Caco-2 (cell line): Measurements from ENCODE around the gene SERPINH1. TPM values are rescaled to one million over a fixed set of nuclear protein-coding genes. Genes with fewer than 3 reads are reported as not detected.

ENCODE experiments used
- BruUV-seq: library from RNA; stranded (reverse); fragments of 400-500 nt; replicated peaks from 2 replicates; lab custom pipeline; 2021; lab: Mats Ljungman, UMichigan
- CTCF ChIA-PET: fragments of 300-600 bp; sonication (Branson Sonifier 250); formaldehyde crosslinking; loops from one replicate; lab custom pipeline; 2022; ENCODE audit warnings: antibody characterized with exemption; lab: Charles Lee
- POLR2A ChIA-PET: fragments of 300-600 bp; sonication (Branson Sonifier 250); formaldehyde crosslinking; loops from one replicate; lab custom pipeline; 2022; ENCODE audit warnings: antibody characterized with exemption; lab: Charles Lee
- DNase-seq, 2 experiments: peaks; one replicate each; pipeline versions ENCODE4 v3.0.0 to v3.0.0-alpha.2; 2020 to 2022
- H3K27me3 ChIP-seq: replicated peaks from 2 replicates; pipeline ENCODE4 v1.6.0; 2011; ENCODE audit warnings: low read length; ENCODE audit not compliant: control insufficient read depth, insufficient read depth
- H3K36me3 ChIP-seq: 2 replicates; pipeline ENCODE4 v1.5.1; 2011; ENCODE audit warnings: low read length; ENCODE audit not compliant: control insufficient read depth, insufficient read depth
- H3K4me1 ChIP-seq: fragments of 250-450 bp; sonication (Bioruptor Pico); 2 replicates; pipeline ENCODE4 v1.5.1; 2020; ENCODE audit warnings: mild to moderate bottlenecking
- H3K4me3 ChIP-seq: 2 replicates; pipeline ENCODE4 v1.5.1; 2011; ENCODE audit warnings: low read depth, mild to moderate bottlenecking, control low read depth, low read length
- H3K9me3 ChIP-seq: fragments of 250-450 bp; sonication (Bioruptor Pico); 2 replicates; pipeline ENCODE4 v1.5.1; 2020; ENCODE audit warnings: mild to moderate bottlenecking, moderate library complexity
- H3K27ac Mint-ChIP-seq: one replicate; pipeline ENCODE4 v1.8.0; 2022; ENCODE audit warnings: mixed read lengths; ENCODE audit not compliant: unreplicated experiment
- H3K27me3 Mint-ChIP-seq: one replicate; pipeline ENCODE4 v1.8.0; 2022; ENCODE audit warnings: mixed read lengths; ENCODE audit not compliant: insufficient read depth, unreplicated experiment
- H3K36me3 Mint-ChIP-seq: one replicate; pipeline ENCODE4 v1.8.0; 2022; ENCODE audit warnings: mild to moderate bottlenecking, mixed read lengths; ENCODE audit not compliant: insufficient read depth, unreplicated experiment
- H3K4me1 Mint-ChIP-seq: one replicate; pipeline ENCODE4 v1.8.0; 2022; ENCODE audit warnings: low read depth, mixed read lengths; ENCODE audit not compliant: unreplicated experiment
- H3K4me3 Mint-ChIP-seq: one replicate; pipeline ENCODE4 v1.8.0; 2022; ENCODE audit warnings: mild to moderate bottlenecking, moderate library complexity, mixed read lengths; ENCODE audit not compliant: unreplicated experiment
- H3K9me3 Mint-ChIP-seq: one replicate; pipeline ENCODE4 v1.8.0; 2022; ENCODE audit warnings: mixed read lengths; ENCODE audit not compliant: unreplicated experiment
- CTCF ChIP-seq, 2 experiments: fragments of 200-600 bp in 1 of 2; IDR thresholded peaks; 1 replicate in 1 of 2; 2 replicates in 1 of 2; pipeline versions ENCODE4 v1.5.1 to v1.8.0; 2011 to 2022; ENCODE audit warnings: antibody characterized with exemption in 1 of 2, control low read depth in 1 of 2, inconsistent platforms in 1 of 2, low read depth in 1 of 2, low read length in 1 of 2, mild to moderate bottlenecking in 1 of 2, moderate library complexity in 1 of 2; ENCODE audit not compliant: insufficient read depth in 1 of 2, severe bottlenecking in 1 of 2, unreplicated experiment in 1 of 2
- intact Hi-C: fragments of 100-400 bp; cut with micrococcal nuclease; formaldehyde crosslinking; loops from one replicate; pipeline ENCODE4 v1.10.0; 2022; ENCODE audit not compliant: unreplicated experiment
- total RNA-seq: library from RNA; stranded (reverse); gene quantifications from 2 replicates; pipeline ENCODE4 v1.2.3, GENCODE V29; 2022

SERPINH1 gene
- total RNA-seq, 1 experiment from 2014 or later = 481 TPM

GRCh38 chr11:75549370-75549958 is 12.6 kb upstream of the SERPINH1 start:
- Mint-ChIP-seq H3K27me3 (no peaks in the 10 kb centered on the region), H3K27ac (no peak overlapping the region), H3K4me3 (no peak overlapping the region), H3K9me3 (peaks cover 9% of the 10 kb centered on the region), H3K36me3 (no peaks in the 10 kb centered on the region), H3K4me1 (peaks cover 23% of the 10 kb centered on the region)
- Histone ChIP-seq H3K27me3 (no peaks in the 10 kb centered on the region), H3K36me3 (no peaks in the 10 kb centered on the region), H3K9me3 (no peaks in the 10 kb centered on the region), H3K4me1 (peaks cover 12% of the 10 kb centered on the region), H3K4me3 (no peak overlapping the region)
- POLR2A ChIA-PET = interaction anchor here (0.9 kb wide), 1 partner anchor 13 kb away, joined by 4 read pairs; no protein-coding TSS in a partner anchor
- intact Hi-C loops = loop anchor here (5.0 kb wide), 1 partner anchor 98 kb away; no protein-coding TSS in a partner anchor
- no peak for DNase-seq
- BruUV-seq = no TSS peak
- TF ChIP-seq CTCF (IDR thresholded peaks at IDR 0.05; ENCODE audit: insufficient read depth in 1 of 2, low read depth in 1 of 2, low read length in 1 of 2, severe bottlenecking in 1 of 2, unreplicated experiment in 1 of 2) = no peak
- CTCF ChIA-PET = interaction anchor here (1.5 kb wide), 1 partner anchor 25 kb away, joined by 5 read pairs; no protein-coding TSS in a partner anchor

DNA sequence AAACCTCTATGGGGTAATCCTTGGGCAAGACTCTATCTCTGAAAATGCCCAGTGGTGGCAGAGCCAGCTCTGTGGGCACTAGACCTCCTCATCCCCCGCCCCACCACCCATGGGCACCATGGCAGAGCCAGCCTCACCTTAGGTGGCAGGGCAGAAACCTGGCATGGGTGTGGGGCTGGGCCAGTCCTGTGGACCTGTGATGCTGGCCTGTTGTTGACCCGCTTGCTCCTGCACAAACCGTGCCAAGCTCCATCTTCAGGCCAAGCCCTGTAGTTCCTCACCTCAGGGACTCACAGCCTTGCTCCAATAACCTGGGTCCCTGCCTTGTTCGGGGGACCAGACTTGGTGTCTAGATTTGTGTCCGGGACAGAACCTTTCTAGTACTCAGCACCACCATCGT is 8.9 kb upstream of the SERPINH1 start:
- TF ChIP-seq CTCF (IDR thresholded peaks at IDR 0.05; ENCODE audit: insufficient read depth in 1 of 2, low read depth in 1 of 2, low read length in 1 of 2, severe bottlenecking in 1 of 2, unreplicated experiment in 1 of 2) = no peak
- intact Hi-C loops = no loop called here
- no peaks in the 10 kb centered on the region for H3K36me3 ChIP-seq
- Mint-ChIP-seq H3K9me3 (peaks cover 9% of the 10 kb centered on the region), H3K4me3 (no peak overlapping the region), H3K27me3 (no peaks in the 10 kb centered on the region), H3K4me1 (peaks cover 39% of the 10 kb centered on the region), H3K36me3 (no peaks in the 10 kb centered on the region), H3K27ac (no peak overlapping the region)
- H3K4me3 ChIP-seq = no peak overlapping the region
- POLR2A ChIA-PET = interaction anchor here (0.5 to 2.2 kb wide), 2 partner anchors 9 to 201 kb away, joined by 7 to 17 read pairs; partner anchors contain the start of gene SERPINH1
- H3K9me3 ChIP-seq = no peaks in the 10 kb centered on the region
- no peak for DNase-seq
- no peaks in the 10 kb centered on the region for H3K27me3 ChIP-seq
- BruUV-seq = no TSS peak
- H3K4me1 ChIP-seq = peaks cover 13% of the 10 kb centered on the region
- CTCF ChIA-PET = interaction anchor here (0.6 to 1.7 kb wide), 4 partner anchors 10 to 102 kb away, joined by 3 to 10 read pairs (median 3); no protein-coding TSS in a partner anchor

DNA sequence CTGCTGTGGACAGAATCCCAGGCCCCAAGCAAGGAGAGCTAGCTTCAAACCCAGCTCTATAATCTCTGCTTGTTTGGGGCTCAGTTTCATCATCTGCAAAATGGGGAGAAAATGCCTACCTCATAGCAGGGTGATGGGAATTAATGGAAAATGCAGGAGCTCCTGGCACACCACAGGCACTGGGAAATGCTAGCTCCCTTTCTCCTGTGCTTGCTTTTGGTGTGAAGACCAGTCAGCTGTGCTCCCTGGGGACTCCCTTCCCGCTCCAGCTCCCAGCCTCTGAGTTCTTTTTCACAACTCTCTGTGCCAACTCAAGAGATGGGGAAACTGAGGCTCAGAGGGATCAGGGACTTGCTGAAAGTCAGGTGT is 8.2 kb upstream of the SERPINH1 start:
- Mint-ChIP-seq H3K4me1 (peaks cover 44% of the 10 kb centered on the region), H3K9me3 (peaks cover 8% of the 10 kb centered on the region), H3K27ac (peak overlapping the region; percentile 82), H3K27me3 (no peaks in the 10 kb centered on the region), H3K4me3 (no peak overlapping the region), H3K36me3 (no peaks in the 10 kb centered on the region)
- DNase-seq = no peak
- TF ChIP-seq CTCF (IDR thresholded peaks at IDR 0.05; ENCODE audit: insufficient read depth in 1 of 2, low read depth in 1 of 2, low read length in 1 of 2, severe bottlenecking in 1 of 2, unreplicated experiment in 1 of 2) = no peak
- H3K27me3 ChIP-seq = no peaks in the 10 kb centered on the region
- no peaks in the 10 kb centered on the region for H3K36me3 ChIP-seq
- BruUV-seq = no TSS peak
- peaks cover 20% of the 10 kb centered on the region for H3K4me1 ChIP-seq
- ChIA-PET POLR2A (interaction anchor here (2.2 kb wide), 1 partner anchor 9 kb away, joined by 17 read pairs; the partner anchor contains the start of gene SERPINH1), CTCF (interaction anchor here (1.0 to 1.7 kb wide), 4 partner anchors 21 to 109 kb away, joined by 3 to 10 read pairs (median 4); no protein-coding TSS in a partner anchor)
- intact Hi-C loops = no loop called here
- no peak overlapping the region for H3K4me3 ChIP-seq
- no peaks in the 10 kb centered on the region for H3K9me3 ChIP-seq
